ENCODE data around the gene BCAR3.

DNA sequence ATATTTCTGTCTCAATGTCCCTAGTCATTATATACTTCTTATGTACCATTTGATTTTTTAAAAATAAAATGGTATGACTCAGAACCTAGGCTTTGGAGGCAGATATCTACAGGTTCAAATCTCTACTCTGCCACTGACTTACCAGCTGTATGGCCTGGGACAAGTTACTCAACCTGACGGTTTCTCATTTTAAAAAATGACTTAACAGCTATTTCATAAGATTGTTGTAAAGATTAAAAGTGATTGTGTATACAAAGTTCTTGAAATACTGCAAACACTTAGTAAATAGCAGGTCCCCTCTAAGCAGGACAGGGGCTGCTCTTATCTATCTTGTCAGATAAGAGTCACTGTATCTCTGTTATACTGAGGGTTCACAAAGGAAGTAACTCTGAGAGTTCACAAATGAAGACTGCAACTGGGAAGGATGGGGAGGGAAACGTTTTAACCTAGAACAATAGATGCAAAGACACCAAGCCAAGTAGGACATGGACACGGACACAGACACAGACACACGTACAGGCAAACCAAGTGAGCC, 2.6 kb downstream of the BCAR3 start:
- TF ChIP-seq BCL11A (tag by site-specific recombination; IDR thresholded peaks at IDR 0.05; ENCODE audit: low read depth), result no peak
- TF ChIP-seq ZNF544 (tag by site-specific recombination; IDR thresholded peaks at IDR 0.05), result no peak
- TF ChIP-seq, protein P1, sequence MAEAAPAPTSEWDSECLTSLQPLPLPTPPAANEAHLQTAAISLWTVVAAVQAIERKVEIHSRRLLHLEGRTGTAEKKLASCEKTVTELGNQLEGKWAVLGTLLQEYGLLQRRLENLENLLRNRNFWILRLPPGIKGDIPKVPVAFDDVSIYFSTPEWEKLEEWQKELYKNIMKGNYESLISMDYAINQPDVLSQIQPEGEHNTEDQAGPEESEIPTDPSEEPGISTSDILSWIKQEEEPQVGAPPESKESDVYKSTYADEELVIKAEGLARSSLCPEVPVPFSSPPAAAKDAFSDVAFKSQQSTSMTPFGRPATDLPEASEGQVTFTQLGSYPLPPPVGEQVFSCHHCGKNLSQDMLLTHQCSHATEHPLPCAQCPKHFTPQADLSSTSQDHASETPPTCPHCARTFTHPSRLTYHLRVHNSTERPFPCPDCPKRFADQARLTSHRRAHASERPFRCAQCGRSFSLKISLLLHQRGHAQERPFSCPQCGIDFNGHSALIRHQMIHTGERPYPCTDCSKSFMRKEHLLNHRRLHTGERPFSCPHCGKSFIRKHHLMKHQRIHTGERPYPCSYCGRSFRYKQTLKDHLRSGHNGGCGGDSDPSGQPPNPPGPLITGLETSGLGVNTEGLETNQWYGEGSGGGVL (tag by site-specific recombination; IDR thresholded peaks at IDR 0.05), result no peak
- no peak for TF ChIP-seq ZNF391 (tag by site-specific recombination; IDR thresholded peaks at IDR 0.05; ENCODE audit: borderline replicate concordance, low read depth)
